Adrenal gland (tissue), 12 donors: ENCODE results near the gene DTX4. TPM values are rescaled to one million over a fixed set of nuclear protein-coding genes. Genes with fewer than 3 reads are reported as not detected.

ENCODE experiments used
- DNase-seq, 7 donors: peaks; one replicate each; pipeline ENCODE4 v3.0.0-alpha.2; 2019 to 2020
- H3K27ac ChIP-seq, 5 donors: fragments of 200-600 bp; sonication (generic) in 4 of 5; 1 replicate in 3 of 5; 2 replicates in 2 of 5; pipeline versions ENCODE4 v1.5.1 to v1.8.0; 2016 to 2020; ENCODE audit warnings: mild to moderate bottlenecking in 1 of 5
- H3K27me3 ChIP-seq: fragments of 200-600 bp; 2 replicates; pipeline ENCODE4 v1.8.0; 2021
- H3K36me3 ChIP-seq, 2 donors: fragments of 200-600 bp; replicated peaks in 1 of 2; 1 replicate in 1 of 2; 2 replicates in 1 of 2; pipeline versions ENCODE4 v1.5.1 to v1.8.0; 2018 to 2022
- H3K4me1 ChIP-seq, 2 donors: fragments of 200-600 bp; replicated peaks in 1 of 2; 1 replicate in 1 of 2; 2 replicates in 1 of 2; pipeline versions ENCODE4 v1.5.1 to v1.8.0; 2018 to 2021
- H3K4me3 ChIP-seq, 4 donors: fragments of 200-600 bp; sonication (generic) in 3 of 4; one replicate each; pipeline ENCODE4 v1.5.1; 2016 to 2018
- H3K9me3 ChIP-seq, 3 donors: fragments of 200-600 bp; sonication (generic) in 1 of 3; replicated peaks in 1 of 3; 1 replicate in 2 of 3; 2 replicates in 1 of 3; pipeline versions ENCODE4 v1.5.1 to v1.8.0; 2016 to 2021
- CTCF ChIP-seq, 6 experiments: fragments of 450-650 bp in 4 of 6; fragments of 200-600 bp in 2 of 6; sonication (generic) in 1 of 6; IDR thresholded peaks; 1 replicate in 5 of 6; 2 replicates in 1 of 6; pipeline versions ENCODE4 v1.5.1 to v1.8.0; 2016 to 2021; ENCODE audit warnings: antibody characterized with exemption in 6 of 6, mild to moderate bottlenecking in 2 of 6, moderate library complexity in 1 of 6
- POLR2A ChIP-seq, 2 donors: fragments of 450-650 bp; IDR thresholded peaks; one replicate each; pipeline ENCODE4 v1.6.1; 2017; ENCODE audit warnings: antibody characterized with exemption in 2 of 2, mild to moderate bottlenecking in 2 of 2, moderate library complexity in 1 of 2
- WGBS, 4 donors: extraction: QIAGEN DNeasy Blood & Tissue Kit in 2 of 4; methylation state at CpG; one replicate each; pipeline versions ENCODE4 v1.1.5 to v1.1.7; 2013 to 2017; 5-methylcytosine and 5-hydroxymethylcytosine counted together
- intact Hi-C, 2 donors: fragments of 100-400 bp; cut with DNase I; formaldehyde crosslinking; loops; one replicate each; pipeline versions ENCODE4 v1.14.1 to v1.15.0; 2022 to 2023
- polyA plus RNA-seq, 3 donors: library from polyadenylated mRNA; stranded (reverse); fragments of 200-250 nt in 2 of 3; fragments of 350-450 nt in 1 of 3; fragmentation: Illumina TruSeq in 1 of 3; extraction: RNeasy Lipid Tissue Mini Kit (QIAGEN cat#74804) in 1 of 3; gene quantifications; one replicate each; pipeline ENCODE4 v1.2.3, GENCODE V29; 2013 to 2014
- total RNA-seq, 9 donors: library from RNA; depleted of rRNA in 4 of 9; stranded (reverse); fragments of >200 nt in 4 of 9; fragments of 120-200 nt in 1 of 9; fragmentation: NEBNext Ultra II Directional in 1 of 9; extraction: Animal tissue kit (Norgen Biotek cat#: 25700) in 1 of 9; gene quantifications; one replicate each; pipeline versions ENCODE4 v1.1.0 to v1.2.4, GENCODE V29; 2013 to 2023
- donor health status: healthy with polysubstance abuse.
- donor health status: Bipolar disorder and iron deficiency.
- donor health status: DM: yes; HTN: yes; CAD: no.
- donor health status: DM: no; HTN: no; CAD: no.
- donor health status: DM: no; HTN: no; CAD: no.
- donor health status: DM: yes; HTN: yes; CAD: no.

The DTX4 gene
- total and polyA plus RNA-seq, 12 donors, result 1.2 to 7.8 (median 3.0) TPM

GRCh38 chr11:59180907-59181306, 9.0 kb downstream of the DTX4 start:
- Histone ChIP-seq H3K4me3 (no peak overlapping the region), H3K4me1 (no peaks in the 10 kb centered on the region), H3K9me3 (no peaks in the 10 kb centered on the region), H3K27ac (no peak overlapping the region), H3K27me3 (no peaks in the 10 kb centered on the region), H3K36me3 (peaks cover 0 to 5% of the 10 kb centered on the region in 2 donors)
- DNase-seq, result no peak
- intact Hi-C loops, result loop anchor here in 1 of 2 donors (10.0 kb wide), 1 partner anchor 104 kb away; no protein-coding TSS in a partner anchor
- 87 to 96% (median 89%) methylated on average over 2 of the region's 2 CpGs for WGBS, 4 donors
- TF ChIP-seq POLR2A (IDR thresholded peaks at IDR 0.05), result no peak
- TF ChIP-seq CTCF (IDR thresholded peaks at IDR 0.05), result no peak

GRCh38 chr11:59181746-59182456, 10.0 kb downstream of the DTX4 start:
- Histone ChIP-seq H3K36me3 (peaks cover 0 to 5% of the 10 kb centered on the region in 2 donors), H3K27ac (no peak overlapping the region), H3K9me3 (no peaks in the 10 kb centered on the region), H3K4me3 (no peak overlapping the region), H3K4me1 (no peaks in the 10 kb centered on the region), H3K27me3 (no peaks in the 10 kb centered on the region)
- WGBS, 4 donors, result 89 to 93% (median 92%) methylated on average over 27 to 33 of the region's 33 CpGs
- TF ChIP-seq POLR2A (IDR thresholded peaks at IDR 0.05) (no peak), CTCF (IDR thresholded peaks at IDR 0.05) (no peak)
- no peak for DNase-seq
- intact Hi-C loops, result loop anchor here in 1 of 2 donors (10.0 kb wide), 1 partner anchor 103 kb away; no protein-coding TSS in a partner anchor

GRCh38 chr11:59182457-59183151, 10.7 kb downstream of the DTX4 start:
- DNase-seq, result no peak
- H3K36me3 ChIP-seq, result peaks cover 0 to 5% of the 10 kb centered on the region in 2 donors
- no peaks in the 10 kb centered on the region for H3K9me3 ChIP-seq
- TF ChIP-seq CTCF (IDR thresholded peaks at IDR 0.05) (peak in 1 of 6 experiments; percentile 14), POLR2A (IDR thresholded peaks at IDR 0.05) (no peak)
- H3K27ac ChIP-seq, result peak overlapping the region in 1 of 5 donors; percentile 24
- no peak overlapping the region for H3K4me3 ChIP-seq
- no peaks in the 10 kb centered on the region for H3K27me3 ChIP-seq
- intact Hi-C loops, result loop anchor here in 1 of 2 donors (10.0 kb wide), 1 partner anchor 102 kb away; no protein-coding TSS in a partner anchor
- no peaks in the 10 kb centered on the region for H3K4me1 ChIP-seq
- 79 to 93% (median 90%) methylated on average over 3 to 4 of the region's 4 CpGs for WGBS, 4 donors

- TF ChIP-seq POLR2A (IDR thresholded peaks at IDR 0.05) (no peak), CTCF (IDR thresholded peaks at IDR 0.05) (no peak)
- Histone ChIP-seq H3K4me3 (no peak overlapping the region), H3K4me1 (peaks cover 0 to 10% of the 10 kb centered on the region in 2 donors), H3K27ac (peak overlapping the region in 1 of 5 donors; percentile 70), H3K36me3 (peaks cover 0 to 5% of the 10 kb centered on the region in 2 donors), H3K9me3 (no peaks in the 10 kb centered on the region), H3K27me3 (no peaks in the 10 kb centered on the region)
- no peak for DNase-seq
- intact Hi-C loops, result loop anchor here in 1 of 2 donors (10.0 kb wide), 1 partner anchor 101 kb away; no protein-coding TSS in a partner anchor
- WGBS, 4 donors, result 63 to 86% (median 70%) methylated on average over 1 of the region's 1 CpG
Measured at GRCh38 chr11:59183771-59184170, 11.8 kb downstream of the DTX4 start.
